GM15510 (cell line): Measurements from ENCODE around the gene PRDM16.

Experiments
- POLR2A ChIP-seq: IDR thresholded peaks from 3 replicates; pipeline ENCODE4 v1.6.1; 2011; ENCODE audit warnings: borderline replicate concordance; ENCODE audit not compliant: insufficient read length; ENCODE audit errors: extremely low read depth

Gene PRDM16

GRCh38 chr1:3415260-3416090, 346.5 kb downstream of the PRDM16 start:
- TF ChIP-seq POLR2A: no peak

- no peak for TF ChIP-seq POLR2A
These were observed 348.2 kb downstream of the PRDM16 start for GRCh38 chr1:3417082-3417739.

- TF ChIP-seq POLR2A: no peak
These were observed 348.9 kb downstream of the PRDM16 start for GRCh38 chr1:3417934-3418333.

GRCh38 chr1:3418600-3418999, 349.6 kb downstream of the PRDM16 start:
- TF ChIP-seq POLR2A: no peak

- no peak for TF ChIP-seq POLR2A
These were observed 350.6 kb downstream of the PRDM16 start for GRCh38 chr1:3419415-3420204.

GRCh38 chr1:3420218-3420951, 351.4 kb downstream of the PRDM16 start:
- no peak for TF ChIP-seq POLR2A

GRCh38 chr1:3422638-3423037, 353.6 kb downstream of the PRDM16 start:
- TF ChIP-seq POLR2A: no peak

GRCh38 chr1:3423245-3423829, 354.3 kb downstream of the PRDM16 start:
- TF ChIP-seq POLR2A: no peak

- TF ChIP-seq POLR2A: no peak
These were observed 355.1 kb downstream of the PRDM16 start for GRCh38 chr1:3423896-3424611.

GRCh38 chr1:3425486-3426215, 356.6 kb downstream of the PRDM16 start:
- no peak for TF ChIP-seq POLR2A

- no peak for TF ChIP-seq POLR2A
These were observed 358.0 kb downstream of the PRDM16 start for GRCh38 chr1:3426956-3427535.
